Measurements from ENCODE around the gene FMNL3. TPM values are rescaled to one million over a fixed set of nuclear protein-coding genes. Genes with fewer than 3 reads are reported as not detected.

FMNL3 gene
- 18.6 and 20.9 TPM in 2 replicates for total RNA-seq

DNA sequence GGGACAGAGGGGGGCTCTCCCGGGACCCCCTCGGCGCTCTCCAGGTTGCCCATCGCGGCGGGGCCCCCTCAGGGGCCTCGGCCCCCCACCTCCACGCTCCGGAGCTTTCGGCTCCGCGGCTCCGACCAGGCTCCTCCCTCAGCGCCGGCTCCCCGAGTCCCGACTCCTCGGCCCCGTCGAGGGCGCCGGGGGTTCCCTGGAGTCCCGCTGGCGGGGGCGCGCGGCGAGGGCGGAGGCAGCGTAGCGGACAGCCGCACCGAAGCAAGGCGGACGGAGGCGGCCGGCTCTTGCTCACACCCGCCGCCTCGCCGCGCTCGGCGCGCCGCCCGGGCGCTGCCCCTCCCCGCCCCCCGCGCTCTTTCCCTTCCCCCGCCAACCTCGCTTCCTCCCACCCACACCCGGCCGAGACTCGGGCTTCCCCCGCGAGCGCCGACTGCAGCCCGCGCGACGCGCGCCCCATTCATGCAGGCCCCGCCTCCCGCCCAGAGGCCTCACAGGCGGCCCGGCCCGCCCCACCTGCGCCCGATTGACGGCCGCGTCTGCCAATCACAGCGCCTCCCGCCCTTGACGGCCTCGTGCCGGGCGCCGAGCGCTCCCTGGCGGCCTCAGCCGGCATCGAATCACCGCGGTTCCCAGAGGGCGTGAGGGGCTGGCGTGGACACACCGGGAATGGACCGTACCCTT, at the start of gene FMNL3:
FMNL3 (minus strand) TSS at position 278 of the 684 bp plus-strand sequence; CDS start at position 53, 225 bp downstream.

DNA sequence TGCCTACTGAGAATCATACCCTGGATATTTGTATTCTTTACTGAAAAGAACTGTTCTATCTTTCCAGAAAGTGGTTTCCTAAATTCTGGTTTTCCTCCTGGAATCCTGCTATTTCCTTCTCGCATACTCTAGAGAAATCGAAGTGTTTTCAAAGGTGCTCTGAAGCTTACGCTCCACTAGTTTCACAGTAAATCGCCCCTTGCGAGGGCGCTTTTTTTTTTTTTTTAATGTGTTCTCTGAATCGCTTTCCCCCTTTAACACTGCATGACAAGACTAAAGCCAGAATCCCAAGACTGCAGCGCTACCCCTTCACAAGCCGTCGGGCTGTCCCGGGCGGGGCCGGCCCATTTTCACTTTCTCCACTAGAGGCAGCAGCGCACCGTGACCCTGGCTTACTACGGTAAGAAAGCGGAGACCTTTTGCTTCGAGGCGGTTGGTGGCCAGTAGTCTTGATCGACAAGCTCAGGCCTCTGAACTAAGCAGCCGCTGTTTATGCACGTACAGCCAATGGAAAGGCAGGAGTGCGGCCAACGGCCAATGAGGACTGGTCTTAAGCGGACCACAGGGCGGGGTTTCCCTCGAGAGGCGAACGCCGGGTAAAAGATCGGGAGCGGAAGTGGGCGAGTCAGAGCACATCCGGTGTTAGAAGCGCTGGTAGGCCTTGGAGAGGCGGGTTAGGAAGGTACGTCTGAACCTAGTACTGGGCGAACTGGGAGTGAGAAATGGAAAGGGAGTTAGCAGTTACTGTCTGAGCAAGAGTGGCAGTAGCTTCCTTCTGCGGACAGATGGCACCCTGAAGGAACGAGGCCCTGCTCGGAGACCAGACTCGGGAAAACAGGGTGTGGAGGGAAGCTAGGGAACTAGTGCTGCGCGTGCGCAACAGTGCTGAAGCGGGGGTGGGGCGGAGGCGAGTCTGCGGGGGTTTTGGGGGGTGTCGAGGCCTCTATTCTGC, 34.0 kb upstream of the FMNL3 start, which contains the start of gene TMBIM6:
TMBIM6 (plus strand) TSS at position 628 of the 952 bp plus-strand sequence. CDS start 10,937 bp downstream, outside the sequence.

DNA sequence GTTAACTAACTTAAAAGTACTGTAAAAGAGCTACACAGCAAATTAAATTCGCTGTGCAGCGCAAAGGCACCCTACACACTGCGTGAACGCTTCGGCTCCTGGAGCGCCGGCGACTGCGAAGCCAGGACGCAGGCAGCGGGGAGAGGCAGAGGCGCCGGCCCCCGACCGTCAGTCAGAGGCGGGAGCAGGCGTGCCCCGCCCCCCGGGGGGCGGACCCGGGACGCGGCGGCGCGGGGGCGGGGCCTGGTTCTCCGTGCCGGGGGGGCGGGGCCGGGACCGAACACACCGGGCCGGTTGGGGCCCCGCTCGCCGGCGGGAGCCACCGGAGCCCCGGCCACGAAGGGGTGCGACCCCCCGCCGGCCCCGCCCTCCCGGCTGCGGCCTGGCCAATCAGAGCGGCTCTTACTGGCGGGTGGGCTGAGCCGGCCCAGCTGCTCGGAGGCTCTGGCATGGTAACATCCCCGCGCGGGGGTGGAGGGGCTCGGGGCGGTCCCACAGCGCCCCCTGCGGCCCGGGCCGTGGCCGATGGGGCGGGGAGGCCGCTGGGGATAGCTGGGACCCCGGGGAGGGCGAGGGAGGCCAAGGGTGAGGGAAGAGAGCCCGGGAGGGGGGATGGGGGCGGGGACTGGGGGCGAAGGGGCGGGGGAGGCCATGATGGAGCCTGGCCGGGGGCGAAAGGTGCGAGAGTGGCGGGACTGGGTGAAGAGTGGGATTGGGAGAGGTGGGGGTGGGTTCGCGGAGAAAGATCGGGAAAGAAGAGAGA, 83.9 kb downstream of the FMNL3 start, which contains the start of gene PRPF40B:
PRPF40B (plus strand) TSS at position 420 of the 763 bp plus-strand sequence; CDS start at position 450, 30 bp downstream.

DNA sequence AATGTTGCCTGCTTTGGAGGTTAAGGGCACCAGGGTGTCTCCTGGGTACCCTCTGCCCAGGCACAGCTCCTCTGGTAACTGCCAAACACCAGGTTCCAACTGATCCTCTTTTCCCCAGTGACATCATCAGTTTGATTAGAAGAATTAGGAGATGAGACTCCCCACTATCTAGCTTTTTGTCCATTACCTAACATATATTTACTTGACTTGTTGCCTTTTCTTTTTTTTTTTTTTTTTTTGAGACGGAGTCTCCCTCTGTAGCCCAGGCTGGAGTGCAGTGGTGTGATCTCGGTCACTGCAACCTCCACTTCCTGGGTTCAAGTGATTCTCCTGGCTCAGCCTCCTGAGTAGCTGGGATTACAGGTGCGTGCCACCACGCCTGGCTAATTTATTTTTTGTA, 101.7 kb downstream of the FMNL3 start, which contains the start of gene FAM186B:
FAM186B (minus strand) TSS at position 101 of the 400 bp plus-strand sequence. CDS start 162 bp downstream, outside the sequence.

Small RNA genes within 50 kb of the gene (small RNA-seq; reads per million reads assigned to genes)
- not detected for gene AC020612.2
- not detected for gene HIGD1AP9
- not detected for gene POLR2KP1
- gene RNU6-834P = not detected

Other genes with a start within 250 kb of the FMNL3 start
- under 0.01 TPM in 2 replicates for gene KCNH3, start 168.4 kb downstream of the FMNL3 start, total RNA-seq
- 36.2 and 45.9 TPM in 2 replicates for gene MCRS1, start 139.3 kb downstream of the FMNL3 start, total RNA-seq
- 0.39 and 0.54 TPM in 2 replicates for gene FAM186B, start 101.8 kb downstream of the FMNL3 start, total RNA-seq
- 8.4 and 9.7 TPM in 2 replicates for gene PRPF40B, start 83.8 kb downstream of the FMNL3 start, total RNA-seq
- 588 and 616 TPM in 2 replicates for gene TMBIM6, start 34.2 kb upstream of the FMNL3 start, total RNA-seq
- gene NCKAP5L, start 121.0 kb upstream of the FMNL3 start, total RNA-seq = 21.6 and 21.7 TPM in 2 replicates
- 5.0 and 5.1 TPM in 2 replicates for gene BCDIN3D, start 135.7 kb upstream of the FMNL3 start, total RNA-seq
- 3.0 and 5.2 TPM in 2 replicates for gene FAIM2, start 196.5 kb upstream of the FMNL3 start, total RNA-seq
- not detected in 2 replicates for gene AQP2, start 243.3 kb upstream of the FMNL3 start, total RNA-seq

Measured in articular chondrocyte of knee joint (primary cell).